Natural killer cell (primary cell): ENCODE measurements around the gene A1BG. TPM values are rescaled to one million over a fixed set of nuclear protein-coding genes. Genes with fewer than 3 reads are reported as not detected.

ENCODE experiments used
- ATAC-seq, 3 donors: fragments of 150-1000 bp in 2 of 3; fragments of 200-7000 bp in 1 of 3; cut with Tn5 transposase; 1 replicate in 1 of 3; 2 replicates in 2 of 3; pipeline ENCODE4 v1.10.0; 2021; ENCODE audit warnings: mild to moderate bottlenecking in 2 of 3, moderate library complexity in 2 of 3
- DNase-seq, 2 donors: peaks; one replicate each; pipeline versions ENCODE4 v3.0.0 to v3.0.0-alpha.2; 2013 to 2021; ENCODE audit warnings: mixed read lengths in 1 of 2
- H3K27ac ChIP-seq: one replicate; pipeline ENCODE4 v1.5.1; 2013; ENCODE audit warnings: mild to moderate bottlenecking, low read length
- H3K27me3 ChIP-seq: one replicate; pipeline ENCODE4 v1.6.1; 2013; ENCODE audit warnings: low read length; ENCODE audit not compliant: control insufficient read depth, insufficient read depth
- H3K36me3 ChIP-seq: one replicate; pipeline ENCODE4 v1.6.1; 2013; ENCODE audit warnings: low read length; ENCODE audit not compliant: control insufficient read depth, insufficient read depth
- H3K4me1 ChIP-seq: one replicate; pipeline ENCODE4 v1.6.1; 2013; ENCODE audit warnings: low read length; ENCODE audit not compliant: control insufficient read depth, insufficient read depth
- H3K4me3 ChIP-seq: one replicate; pipeline ENCODE4 v1.5.1; 2013; ENCODE audit warnings: low read length
- H3K9me3 ChIP-seq: one replicate; pipeline ENCODE4 v1.6.1; 2013; ENCODE audit warnings: low read length; ENCODE audit not compliant: control insufficient read depth, insufficient read depth
- H3K27ac Mint-ChIP-seq, 2 donors: one replicate each; pipeline ENCODE4 v1.8.0; 2022; ENCODE audit warnings: mild to moderate bottlenecking in 2 of 2, mixed read lengths in 2 of 2, moderate library complexity in 1 of 2
- H3K27me3 Mint-ChIP-seq, 2 donors: one replicate each; pipeline ENCODE4 v1.8.0; 2022; ENCODE audit warnings: low read depth in 2 of 2, mixed read lengths in 2 of 2
- H3K36me3 Mint-ChIP-seq: one replicate; pipeline ENCODE4 v1.8.0; 2022; ENCODE audit warnings: mixed read lengths
- H3K4me1 Mint-ChIP-seq, 2 donors: one replicate each; pipeline ENCODE4 v1.8.0; 2022; ENCODE audit warnings: mixed read lengths in 2 of 2
- H3K4me3 Mint-ChIP-seq: one replicate; pipeline ENCODE4 v1.8.0; 2022; ENCODE audit warnings: mild to moderate bottlenecking, moderate library complexity, mixed read lengths
- H3K9me3 Mint-ChIP-seq, 2 donors: one replicate each; pipeline ENCODE4 v1.8.0; 2022; ENCODE audit warnings: mixed read lengths in 2 of 2
- CTCF ChIP-seq: fragments of 200-600 bp; IDR thresholded peaks from one replicate; pipeline ENCODE4 v1.8.0; 2022; ENCODE audit warnings: antibody characterized with exemption
- WGBS: methylation state at CpG from one replicate; pipeline ENCODE4 v1.1.7; 2013; ENCODE audit warnings: missing lambda C conversion rate; ENCODE audit not compliant: insufficient coverage; 5-methylcytosine and 5-hydroxymethylcytosine counted together
- intact Hi-C: fragments of 100-400 bp; cut with micrococcal nuclease; formaldehyde crosslinking; loops from one replicate; pipeline ENCODE4 v1.14.2; 2022
- total RNA-seq, 4 donors: library from RNA; stranded (reverse); fragments of 120-200 nt in 1 of 4; gene quantifications; one replicate each; pipeline versions ENCODE4 v1.2.3 to v1.2.4, GENCODE V29; 2013 to 2022

Gene A1BG
- 10 to 100 TPM in 1 of 3 donors, 1 to 10 TPM in 2; 2.0 to 10.6 (median 3.5) TPM for total RNA-seq
- 12.5 TPM for total RNA-seq (2013)

GRCh38 chr19:58352760-58353671 lies at the start of gene A1BG:
A1BG (minus strand) TSS chr19:58353492; CDS start chr19:58353437, 55 bp downstream.
- H3K36me3 ChIP-seq = no peaks in the 10 kb centered on the region
- Mint-ChIP-seq H3K9me3 (no peaks in the 10 kb centered on the region), H3K27me3 (peaks cover 0 to 12% of the 10 kb centered on the region in 2 donors), H3K27ac (no peak within 1 kb of the TSS), H3K4me3 (no peak within 1 kb of the TSS), H3K36me3 (no peaks in the 10 kb centered on the region), H3K4me1 (peaks cover 0 to 11% of the 10 kb centered on the region in 2 donors)
- H3K4me1 ChIP-seq = peaks cover 27% of the 10 kb centered on the region
- H3K27ac ChIP-seq = no peak within 1 kb of the TSS
- intact Hi-C loops = no loop called here
- no peak within 1 kb of the TSS for H3K4me3 ChIP-seq
- 92% methylated on average over 26 of the region's 26 CpGs for WGBS
- no peaks in the 10 kb centered on the region for H3K9me3 ChIP-seq
- DNase-seq (no peak), ATAC-seq (no peak)
- no peak for TF ChIP-seq CTCF
- H3K27me3 ChIP-seq = no peaks in the 10 kb centered on the region

DNA sequence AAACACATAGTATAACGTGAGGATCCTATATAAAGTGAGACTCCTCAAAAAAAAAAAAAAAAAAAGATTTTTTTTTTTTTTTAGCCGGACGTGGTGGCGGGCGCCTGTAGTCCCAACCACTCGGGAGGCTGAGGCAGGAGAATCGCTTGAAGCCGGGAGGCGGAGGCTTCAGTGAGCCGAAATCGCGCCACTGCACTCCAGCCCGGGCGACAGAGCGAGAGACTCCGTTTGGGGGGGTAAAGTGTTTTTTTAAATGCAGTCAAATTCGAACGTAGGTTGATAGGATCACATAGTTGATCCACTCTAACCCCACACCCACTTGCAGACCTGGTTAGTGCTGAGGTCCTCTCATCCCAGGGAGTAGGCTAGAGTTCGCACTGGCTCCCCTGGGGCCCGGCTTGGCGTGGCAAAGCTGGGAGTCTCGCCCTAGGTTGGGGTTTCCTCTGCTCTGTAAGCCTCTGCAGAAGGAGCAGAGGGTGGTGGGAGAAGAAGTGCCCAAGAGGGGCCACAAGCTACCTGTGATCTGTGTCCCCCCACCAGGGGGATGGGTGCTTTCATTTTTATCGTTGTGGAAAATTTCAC lies 48.6 kb upstream of the A1BG start:
- TF ChIP-seq CTCF = no peak
- Histone ChIP-seq H3K36me3 (no peaks in the 10 kb centered on the region), H3K27me3 (peaks cover 10% of the 10 kb centered on the region), H3K4me1 (peaks cover 17% of the 10 kb centered on the region), H3K4me3 (peak overlapping the region; percentile 76), H3K27ac (peak overlapping the region; percentile 98), H3K9me3 (no peaks in the 10 kb centered on the region)
- peak overlapping the region; percentile 92 for H3K4me3 Mint-ChIP-seq
- DNase-seq (no peak), ATAC-seq (no peak)
- peaks cover 0 to 19% of the 10 kb centered on the region in 2 donors for H3K27me3 Mint-ChIP-seq
- H3K27ac Mint-ChIP-seq = peak overlapping the region; percentile 92 to 93
- 33% methylated on average over 18 of the region's 23 CpGs for WGBS
- H3K4me1 Mint-ChIP-seq = peaks cover 14 to 20% of the 10 kb centered on the region in 2 donors
- no peaks in the 10 kb centered on the region for H3K9me3 Mint-ChIP-seq
- intact Hi-C loops = loop anchor here (1.0 to 2.0 kb wide), 5 partner anchors 15 to 75 kb away; partner anchors contain the start of genes RPS5, ZNF132, ZNF497 and ZNF837
- H3K36me3 Mint-ChIP-seq = no peaks in the 10 kb centered on the region

GRCh38 chr19:58400916-58401839 lies 47.9 kb upstream of the A1BG start:
- Histone ChIP-seq H3K4me1 (peaks cover 18% of the 10 kb centered on the region), H3K27ac (peak overlapping the region; percentile 98), H3K36me3 (no peaks in the 10 kb centered on the region), H3K4me3 (peak overlapping the region; percentile 76), H3K9me3 (no peaks in the 10 kb centered on the region), H3K27me3 (peaks cover 10% of the 10 kb centered on the region)
- TF ChIP-seq CTCF = no peak
- H3K27me3 Mint-ChIP-seq = peaks cover 0 to 19% of the 10 kb centered on the region in 2 donors
- peak; percentile 98 to 100 for DNase-seq
- H3K4me1 Mint-ChIP-seq = peaks cover 14 to 15% of the 10 kb centered on the region in 2 donors
- 4% methylated on average over 73 of the region's 80 CpGs for WGBS
- peak; percentile 94 to 98 (median 96) for ATAC-seq
- intact Hi-C loops = loop anchor here (1.0 to 2.0 kb wide), 5 partner anchors 14 to 74 kb away; partner anchors contain the start of genes RPS5, ZNF132, ZNF497 and ZNF837
- no peaks in the 10 kb centered on the region for H3K36me3 Mint-ChIP-seq
- no peaks in the 10 kb centered on the region for H3K9me3 Mint-ChIP-seq
- peak overlapping the region; percentile 92 for H3K4me3 Mint-ChIP-seq
- H3K27ac Mint-ChIP-seq = peak overlapping the region; percentile 92 to 93
